HepG2 (cell line): Measurements from ENCODE around the gene DUS3L. TPM values are rescaled to one million over a fixed set of nuclear protein-coding genes. Genes with fewer than 3 reads are reported as not detected.

Experiments
- ATAC-seq: fragments of 200-7000 bp; cut with Tn5 transposase; 3 replicates; pipeline ENCODE4 v1.9.1; 2020; ENCODE audit warnings: mild to moderate bottlenecking, moderate library complexity
- BruUV-seq: library from RNA; stranded (reverse); fragments of 400-500 nt; replicated peaks from 2 replicates; lab custom pipeline; 2021; lab: Mats Ljungman, UMichigan
- CTCF ChIA-PET: fragments of 300-600 bp; formaldehyde crosslinking; extraction: SDS; loops from one replicate; lab custom pipeline; 2021; ENCODE audit warnings: low total read pairs, inconsistent platforms, low intra/inter-chr PET ratio; lab: Yijun Ruan, JAX
- POLR2A ChIA-PET: fragments of 350-600 bp; sonication (Branson Sonifier 250); formaldehyde crosslinking; loops from one replicate; lab custom pipeline; 2020; ENCODE audit warnings: antibody characterized with exemption, inconsistent platforms; lab: Yijun Ruan, JAX
- DNase-seq: peaks from one replicate; pipeline ENCODE4 v3.0.0-alpha.2; 2015; ENCODE audit warnings: low spot score
- FAIRE-seq: peaks from 3 replicates; lab custom pipeline; 2011; peaks lifted over from hg19 to GRCh38; lab: Jason Lieb, UNC
- H2AFZ ChIP-seq: one replicate; pipeline ENCODE4 v1.6.1; 2011; ENCODE audit warnings: low read length, inconsistent platforms
- H3K27ac ChIP-seq: fragments of 300-600 bp; 3 replicates; pipeline ENCODE4 v1.8.0; 2011; ENCODE audit warnings: mixed run types, mild to moderate bottlenecking, mixed read lengths, low read length, inconsistent platforms; ENCODE audit not compliant: insufficient read depth; ENCODE audit errors: extremely low read length
- H3K27me3 ChIP-seq, 2 experiments: fragments of 200-600 bp in 1 of 2; 2 replicates in 1 of 2; 3 replicates in 1 of 2; pipeline versions ENCODE4 v1.6.0 to v1.8.0; 2011; ENCODE audit warnings: low read length in 2 of 2, mild to moderate bottlenecking in 2 of 2, moderate library complexity in 2 of 2, inconsistent platforms in 1 of 2; ENCODE audit not compliant: insufficient read depth in 2 of 2, control insufficient read depth in 1 of 2
- H3K36me3 ChIP-seq, 2 experiments: fragments of 200-600 bp in 1 of 2; replicated peaks in 1 of 2; 2 replicates in 1 of 2; 3 replicates in 1 of 2; pipeline versions ENCODE4 v1.5.1 to v1.8.0; 2011; ENCODE audit warnings: low read length in 2 of 2, inconsistent platforms in 1 of 2; ENCODE audit not compliant: insufficient read depth in 2 of 2, control insufficient read depth in 1 of 2
- H3K4me1 ChIP-seq: 2 replicates; pipeline ENCODE4 v1.5.1; 2012; ENCODE audit warnings: low read length, inconsistent platforms; ENCODE audit not compliant: insufficient read depth
- H3K4me2 ChIP-seq: 2 replicates; pipeline ENCODE4 v1.6.0; 2011; ENCODE audit warnings: low read depth, low read length, inconsistent platforms
- H3K4me3 ChIP-seq, 3 experiments: fragments of 200-600 bp in 1 of 3; sonication (generic), shearing (Covaris generic) in 1 of 3; replicated peaks in 1 of 3; 2 replicates each; pipeline ENCODE4 v1.5.1; 2011 to 2016; ENCODE audit warnings: low read length in 3 of 3, inconsistent platforms in 2 of 3, low read depth in 2 of 3, mild to moderate bottlenecking in 2 of 3, control low read depth in 1 of 3, mixed read lengths in 1 of 3; ENCODE audit not compliant: insufficient read depth in 1 of 3
- H3K79me2 ChIP-seq: one replicate; pipeline ENCODE4 v1.6.1; 2011; ENCODE audit warnings: low read length, inconsistent platforms; ENCODE audit not compliant: insufficient read depth
- H3K9ac ChIP-seq: 2 replicates; pipeline ENCODE4 v1.6.0; 2011; ENCODE audit warnings: mild to moderate bottlenecking, low read depth, low read length, inconsistent platforms; ENCODE audit not compliant: insufficient read depth
- H3K9me3 ChIP-seq: 2 replicates; pipeline ENCODE4 v1.5.1; 2012; ENCODE audit warnings: mild to moderate bottlenecking, low read length
- H4K20me1 ChIP-seq: 2 replicates; pipeline ENCODE4 v1.6.0; 2011; ENCODE audit warnings: inconsistent platforms, mild to moderate bottlenecking, low read length, moderate library complexity; ENCODE audit not compliant: insufficient read depth
- ATF1 ChIP-seq: IDR thresholded peaks from 2 replicates; pipeline ENCODE4 v1.6.1; 2016; ENCODE audit warnings: mild to moderate bottlenecking, control low read depth
- ATF6 ChIP-seq: sonication (generic); formaldehyde crosslinking; conservative IDR thresholded peaks from 2 replicates; pipeline ENCODE4 v1.4.0; 2020; ENCODE audit warnings: missing genetic modification reagents
- CBFB ChIP-seq: sonication (generic); formaldehyde crosslinking; IDR thresholded peaks from 2 replicates; pipeline ENCODE4 v1.4.0; 2020; ENCODE audit warnings: missing genetic modification reagents
- DZIP1 ChIP-seq: sonication (generic); formaldehyde crosslinking; IDR thresholded peaks from 2 replicates; pipeline ENCODE4 v1.5.0; 2020; ENCODE audit warnings: mild to moderate bottlenecking, missing genetic modification reagents
- IRF2 ChIP-seq: IDR thresholded peaks from 2 replicates; pipeline ENCODE4 v1.6.1; 2018; ENCODE audit warnings: missing genetic modification reagents, missing compliant biosample characterization
- MAFK ChIP-seq, 2 experiments: IDR thresholded peaks in 1 of 2; conservative IDR thresholded peaks in 1 of 2; 2 replicates each; pipeline ENCODE4 v1.6.1; 2011; ENCODE audit warnings: improper control_type of control experiment in 2 of 2, low read length in 2 of 2
- PITX1 ChIP-seq: sonication (generic); formaldehyde crosslinking; IDR thresholded peaks from 2 replicates; pipeline ENCODE4 v1.5.1; 2020; ENCODE audit warnings: mild to moderate bottlenecking, missing genetic modification reagents
- SRSF9 ChIP-seq: fragments of 200-400 bp; formaldehyde crosslinking; IDR thresholded peaks from 2 replicates; pipeline ENCODE4 v1.6.1; 2018; ENCODE audit warnings: borderline replicate concordance, mild to moderate bottlenecking, low read depth, low read length; ENCODE audit not compliant: insufficient read depth, poor library complexity, severe bottlenecking
- TERF1 ChIP-seq: sonication (generic); formaldehyde crosslinking; IDR thresholded peaks from 2 replicates; pipeline ENCODE4 v1.8.0; 2022; ENCODE audit warnings: mild to moderate bottlenecking, missing genetic modification reagents, moderate library complexity
- WIZ ChIP-seq: sonication (generic); formaldehyde crosslinking; IDR thresholded peaks from 2 replicates; pipeline ENCODE4 v1.5.1; 2020; ENCODE audit warnings: mild to moderate bottlenecking, missing genetic modification reagents
- ZMYM2 ChIP-seq: sonication (generic); formaldehyde crosslinking; IDR thresholded peaks from 2 replicates; pipeline ENCODE4 v1.8.0; 2022; ENCODE audit warnings: mild to moderate bottlenecking, missing genetic modification reagents
- ZNF256 ChIP-seq: sonication (generic); formaldehyde crosslinking; conservative IDR thresholded peaks from 2 replicates; pipeline ENCODE4 v1.4.0; 2020; ENCODE audit warnings: missing genetic modification reagents
- ZNF691 ChIP-seq: sonication (generic); formaldehyde crosslinking; IDR thresholded peaks from 2 replicates; pipeline ENCODE4 v1.4.0; 2020; ENCODE audit warnings: missing genetic modification reagents, low read depth, mild to moderate bottlenecking, borderline replicate concordance
- WGBS: methylation state at CpG from one replicate; pipeline ENCODE4 v1.1.6; 2017; ENCODE audit warnings: low lambda C conversion rate; 5-methylcytosine and 5-hydroxymethylcytosine counted together
- in situ Hi-C: cut with HindIII; loops from 2 replicates; pipeline ENCODE4 v1.10.0; 2017; ENCODE audit warnings: low pct_unique_long_range_greater_than_20kb; ENCODE audit not compliant: extremely low pct_ligation_motif_present
- intact Hi-C: fragments of 100-400 bp; cut with micrococcal nuclease; formaldehyde crosslinking; loops from one replicate; pipeline ENCODE4 v1.10.0; 2022; ENCODE audit not compliant: unreplicated experiment
- polyA plus RNA-seq, 8 experiments: library from polyadenylated mRNA; depleted of rRNA in 3 of 8; stranded (reverse) in 7 of 8; unstranded in 1 of 8; fragments of >200 nt; fragmentation: Illumina TruSeq in 4 of 8; extraction: Trizol in 4 of 8; gene quantifications; 2 replicates each; pipeline versions ENCODE4 v1.2.1 to v1.2.3, GENCODE V29; 2011 to 2016; ENCODE audit warnings: low read depth in 4 of 8, missing spikeins in 1 of 8, mixed read lengths in 1 of 8; ENCODE audit not compliant: insufficient read depth in 1 of 8
- total RNA-seq, 5 experiments: library from RNA; depleted of rRNA; stranded (reverse); fragments of >200 nt; fragmentation: Illumina TruSeq; extraction: Trizol; gene quantifications; 2 replicates each; pipeline ENCODE4 v1.2.3, GENCODE V29; 2016; ENCODE audit warnings: low read depth in 1 of 5

The DUS3L gene
- total and polyA plus RNA-seq, 2 of the 13 experiments (the other 11 are each of a cell fraction or from before 2014, with no cell fraction given): 13.3 to 25.1 TPM

DNA sequence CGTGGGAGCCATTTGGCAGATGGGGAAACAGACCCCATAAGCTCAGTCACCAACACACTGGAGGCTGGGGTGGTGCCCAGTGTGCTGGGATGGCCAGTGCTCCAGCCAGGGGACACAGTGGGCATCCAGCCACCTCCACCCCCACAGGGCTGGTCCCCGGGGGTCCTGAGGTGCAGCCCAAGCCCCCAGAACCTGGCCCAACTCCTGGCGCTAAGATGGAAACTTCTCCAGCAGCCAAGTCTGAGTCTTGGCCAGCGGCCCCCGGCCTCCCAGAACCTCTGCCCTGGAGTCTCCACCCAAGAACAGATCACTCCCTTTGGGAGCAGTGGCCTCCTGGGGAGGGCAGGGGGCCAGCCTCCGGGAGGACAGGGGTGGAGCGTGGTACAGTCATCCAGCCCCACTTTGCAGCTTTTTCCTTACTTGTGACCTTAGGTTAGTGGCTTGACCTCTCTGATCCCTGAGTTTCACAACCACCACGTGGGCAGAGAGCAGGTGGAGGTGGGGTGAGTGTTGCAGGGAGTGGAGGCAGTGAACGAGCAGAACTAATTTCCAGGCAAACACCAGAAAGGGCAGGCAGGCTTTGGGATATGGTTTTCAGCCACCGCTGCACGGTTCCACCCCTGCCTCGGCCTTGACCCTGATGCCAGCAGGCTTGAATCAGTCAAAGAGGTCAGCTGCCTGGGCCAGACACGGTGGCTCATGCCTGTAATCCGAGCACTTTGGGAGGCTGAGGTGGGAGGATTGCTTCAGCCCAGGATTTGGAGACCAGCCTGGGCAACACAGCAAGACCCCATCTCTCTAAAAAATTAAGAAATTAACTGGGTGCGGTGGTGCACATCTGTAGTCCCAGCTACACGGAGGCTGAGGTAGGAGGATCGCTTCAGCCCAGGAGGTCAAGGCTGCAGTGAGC is 9.7 kb upstream of the DUS3L start:
- peak; percentile 89 for FAIRE-seq
- no peak overlapping the region for H3K27ac ChIP-seq
- POLR2A ChIA-PET: interaction anchor here (0.7 to 1.7 kb wide), 4 partner anchors 9 to 103 kb away, joined by 3 to 7 read pairs (median 4); partner anchors contain the start of genes DUS3L and NDUFA11
- TF ChIP-seq DZIP1 (CRISPR knock-in tag): no peak
- no peak for TF ChIP-seq ATF6 (CRISPR knock-in tag)
- TF ChIP-seq ZNF256 (CRISPR knock-in tag): no peak
- TF ChIP-seq SRSF9: no peak
- no peak for TF ChIP-seq TERF1
- no peak for TF ChIP-seq IRF2 (CRISPR knock-in tag)
- no peak for TF ChIP-seq WIZ (CRISPR knock-in tag)
- peak; percentile 70; the same call in 1 of the 2 replicates for TF ChIP-seq PITX1 (CRISPR knock-in tag)
- peak; percentile 30; the same call in 1 of the 2 replicates for TF ChIP-seq CBFB (CRISPR knock-in tag)
- TF ChIP-seq ZMYM2 (CRISPR knock-in tag): peak; percentile 97
- TF ChIP-seq ATF1 (CRISPR knock-in tag): no peak
- peak; percentile 35; the same call in 1 of the 2 replicates for TF ChIP-seq ZNF691 (CRISPR knock-in tag)
- TF ChIP-seq MAFK (conservative IDR thresholded peaks at IDR 0.05 in 1 of 2, IDR thresholded peaks at IDR 0.05 in 1 of 2; ENCODE audit: low read length in 2 of 2): no peak

More for the DNA sequence above, 9.7 kb upstream of the DUS3L start:
- BruUV-seq: no TSS peak
- peaks cover 0 to 5% of the 10 kb centered on the region in 2 experiments; a peak in 2 of 5 replicates for H3K27me3 ChIP-seq
- H3K9ac ChIP-seq: peak overlapping the region; percentile 19; the same call in 1 of the 2 replicates
- peaks cover 55% of the 10 kb centered on the region for H3K4me1 ChIP-seq
- intact Hi-C loops (loop anchor here (10.0 kb wide), 1 partner anchor 224 kb away; no protein-coding TSS in a partner anchor), in situ Hi-C loops (loop anchor here (5.0 kb wide), 2 partner anchors 177 to 222 kb away; partner anchors contain the start of gene RANBP3)
- peak overlapping the region in 2 of 3 experiments; percentile 31 to 56; a peak in 3 of 6 replicates for H3K4me3 ChIP-seq
- H3K79me2 ChIP-seq: no peaks in the 10 kb centered on the region
- peak overlapping the region; percentile 89 for H3K4me2 ChIP-seq
- H2AFZ ChIP-seq: no peak overlapping the region
- ATAC-seq (peak; percentile 5; the same call in 2 of the 3 replicates), DNase-seq (peak; percentile 58)
- no peaks in the 10 kb centered on the region for H3K9me3 ChIP-seq
- WGBS: 14% methylated on average over 10 of the region's 17 CpGs
- no peaks in the 10 kb centered on the region for H4K20me1 ChIP-seq
- no peaks in the 10 kb centered on the region for H3K36me3 ChIP-seq
- CTCF ChIA-PET: no interaction called here
